ACC112 (cell line): ENCODE measurements around the gene HOTAIR.

ENCODE experiments used
- H2AFZ ChIP-seq: fragments of 200-600 bp; sonication (generic); one replicate; pipeline ENCODE4 v1.6.0; 2017; ENCODE audit warnings: antibody characterized with exemption, low read length; ENCODE audit not compliant: unreplicated experiment
- H3K27ac ChIP-seq: fragments of 200-600 bp; sonication (generic); 2 replicates; pipeline ENCODE4 v1.5.1; 2014; ENCODE audit warnings: low read depth, mild to moderate bottlenecking, antibody characterized with exemption, low read length, moderate library complexity
- H3K27me3 ChIP-seq: fragments of 200-600 bp; sonication (generic); 2 replicates; pipeline ENCODE4 v1.6.1; 2014; ENCODE audit warnings: mild to moderate bottlenecking, antibody characterized with exemption, low read length, moderate library complexity, mixed read lengths; ENCODE audit not compliant: insufficient read depth
- H3K36me3 ChIP-seq: fragments of 200-600 bp; sonication (generic); 2 replicates; pipeline ENCODE4 v1.6.1; 2016; ENCODE audit warnings: mild to moderate bottlenecking, antibody characterized with exemption, low read length, moderate library complexity, mixed read lengths; ENCODE audit not compliant: insufficient read depth
- H3K4me1 ChIP-seq: fragments of 200-600 bp; sonication (generic); one replicate; pipeline ENCODE4 v1.6.1; 2016; ENCODE audit warnings: low read length, mixed read lengths; ENCODE audit not compliant: insufficient read depth, unreplicated experiment, control insufficient read depth
- H3K4me3 ChIP-seq: fragments of 200-600 bp; sonication (generic); 2 replicates; pipeline ENCODE4 v1.5.1; 2014; ENCODE audit warnings: mild to moderate bottlenecking, low read depth, low read length
- H3K79me2 ChIP-seq: fragments of 200-600 bp; sonication (generic); one replicate; pipeline ENCODE4 v1.6.0; 2016; ENCODE audit warnings: low read length; ENCODE audit not compliant: control insufficient read depth, unreplicated experiment, insufficient read depth

The HOTAIR gene

GRCh38 chr12:53975479-53976152, 862 bp upstream of the HOTAIR start:
- H3K4me3 ChIP-seq = peak overlapping the region; percentile 68
- H3K27ac ChIP-seq = no peak overlapping the region
- H3K79me2 ChIP-seq = no peaks in the 10 kb centered on the region
- no peak overlapping the region for H2AFZ ChIP-seq
- H3K27me3 ChIP-seq = peaks cover 94% of the 10 kb centered on the region
- no peaks in the 10 kb centered on the region for H3K36me3 ChIP-seq
- no peaks in the 10 kb centered on the region for H3K4me1 ChIP-seq

- Histone ChIP-seq H3K27ac (no peak overlapping the region), H3K4me3 (peak overlapping the region; percentile 68), H3K79me2 (no peaks in the 10 kb centered on the region), H2AFZ (no peak overlapping the region), H3K27me3 (peaks cover 96% of the 10 kb centered on the region), H3K4me1 (no peaks in the 10 kb centered on the region), H3K36me3 (no peaks in the 10 kb centered on the region)
These were observed 314 bp upstream of the HOTAIR start for GRCh38 chr12:53975064-53975471.

DNA sequence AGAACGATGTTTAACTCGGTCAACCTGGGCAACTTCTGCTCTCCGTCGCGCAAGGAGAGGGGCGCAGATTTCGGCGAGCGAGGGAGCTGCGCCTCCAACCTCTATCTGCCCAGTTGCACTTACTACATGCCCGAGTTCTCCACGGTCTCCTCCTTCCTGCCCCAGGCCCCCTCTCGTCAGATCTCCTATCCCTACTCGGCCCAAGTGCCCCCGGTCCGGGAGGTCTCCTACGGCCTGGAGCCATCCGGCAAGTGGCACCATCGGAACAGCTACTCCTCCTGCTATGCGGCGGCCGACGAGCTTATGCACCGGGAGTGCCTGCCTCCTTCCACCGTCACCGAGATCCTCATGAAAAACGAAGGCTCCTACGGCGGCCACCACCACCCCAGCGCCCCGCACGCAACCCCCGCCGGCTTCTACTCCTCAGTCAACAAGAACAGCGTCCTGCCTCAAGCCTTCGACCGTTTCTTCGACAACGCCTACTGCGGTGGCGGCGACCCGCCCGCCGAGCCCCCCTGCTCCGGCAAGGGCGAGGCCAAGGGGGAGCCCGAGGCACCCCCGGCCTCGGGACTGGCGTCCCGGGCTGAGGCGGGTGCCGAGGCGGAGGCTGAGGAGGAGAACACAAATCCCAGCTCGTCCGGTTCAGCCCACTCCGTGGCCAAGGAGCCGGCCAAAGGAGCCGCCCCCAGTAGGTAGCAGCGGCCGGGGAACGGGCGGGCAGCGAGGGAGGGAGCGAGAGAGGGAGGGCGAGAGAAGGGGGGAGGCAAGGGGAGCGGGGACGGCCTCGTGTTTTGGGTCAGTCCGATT, 1.3 kb downstream of the HOTAIR start:
- peaks cover 96% of the 10 kb centered on the region for H3K27me3 ChIP-seq
- H3K4me3 ChIP-seq = peak overlapping the region; percentile 68
- H2AFZ ChIP-seq = peak overlapping the region; percentile 3

DNA sequence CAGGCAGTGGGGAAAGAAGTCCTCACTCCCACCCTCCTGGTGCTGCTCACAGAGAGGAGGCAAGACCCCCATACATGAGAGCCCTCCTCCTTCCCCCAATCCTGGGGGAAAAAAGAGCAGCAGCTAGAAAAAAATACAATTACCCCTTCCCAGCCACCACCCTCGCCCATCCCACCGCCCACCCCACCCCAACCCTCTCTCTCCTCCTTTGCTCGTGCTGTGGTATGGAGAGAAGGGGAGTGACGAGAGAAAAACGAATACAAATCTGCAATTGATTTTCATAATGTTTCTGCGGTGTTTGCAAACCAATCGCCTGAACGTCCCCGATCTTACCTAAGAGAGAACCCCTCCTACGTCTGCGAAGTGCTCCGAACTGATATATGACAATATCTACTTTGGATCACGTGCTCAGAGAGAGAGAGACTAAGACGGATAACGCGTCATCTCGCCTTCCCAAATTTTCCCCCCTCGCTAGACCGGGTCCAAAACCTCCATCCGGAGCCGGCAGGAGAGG, 2.0 kb downstream of the HOTAIR start, which contains the start of gene HOXC11:
Gene HOXC11, plus strand, starts transcription at position 405 of the 514 bp plus-strand sequence. CDS start 116 bp downstream, outside the sequence.
- H3K27me3 ChIP-seq = peaks cover 97% of the 10 kb centered on the region
- no peaks in the 10 kb centered on the region for H3K79me2 ChIP-seq
- H3K27ac ChIP-seq = no peak within 1 kb of the TSS
- H3K4me3 ChIP-seq = peak within 1 kb of the TSS; percentile 68
- H3K36me3 ChIP-seq = no peaks in the 10 kb centered on the region
- no peaks in the 10 kb centered on the region for H3K4me1 ChIP-seq
- H2AFZ ChIP-seq = peak within 1 kb of the TSS; percentile 3

More for the DNA sequence above, 1.3 kb downstream of the HOTAIR start:
- H3K4me1 ChIP-seq = no peaks in the 10 kb centered on the region
- H3K27ac ChIP-seq = no peak overlapping the region
- H3K36me3 ChIP-seq = no peaks in the 10 kb centered on the region
- no peaks in the 10 kb centered on the region for H3K79me2 ChIP-seq

- H3K27me3 ChIP-seq = peaks cover 97% of the 10 kb centered on the region
- no peak overlapping the region for H3K4me3 ChIP-seq
- no peaks in the 10 kb centered on the region for H3K4me1 ChIP-seq
- no peak overlapping the region for H2AFZ ChIP-seq
- H3K79me2 ChIP-seq = no peaks in the 10 kb centered on the region
- no peaks in the 10 kb centered on the region for H3K36me3 ChIP-seq
- no peak overlapping the region for H3K27ac ChIP-seq
These were observed 2.5 kb downstream of the HOTAIR start for GRCh38 chr12:53972152-53972702.

DNA sequence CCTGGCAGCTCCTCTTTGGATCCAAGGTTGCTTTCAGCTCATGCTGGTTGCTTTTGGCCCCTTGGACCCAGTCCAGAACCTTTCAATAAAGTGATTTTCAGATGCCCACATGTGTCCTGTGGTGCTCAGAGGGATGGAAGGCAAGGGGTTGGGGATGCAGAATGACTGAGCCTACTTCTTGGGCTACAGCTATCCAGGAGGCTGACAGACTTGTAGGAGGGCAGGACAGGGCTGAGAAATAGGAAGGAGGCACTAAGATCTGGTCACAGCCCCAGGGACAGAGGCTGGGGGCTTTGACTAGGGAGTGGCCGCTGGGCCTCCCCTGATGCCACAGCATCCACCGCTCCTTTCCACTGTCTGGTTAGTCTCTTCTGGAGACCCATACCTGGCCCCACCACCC, 3.1 kb downstream of the HOTAIR start:
- Histone ChIP-seq H3K27ac (no peak overlapping the region), H3K36me3 (no peaks in the 10 kb centered on the region), H3K4me1 (no peaks in the 10 kb centered on the region), H3K4me3 (no peak overlapping the region), H3K27me3 (peaks cover 97% of the 10 kb centered on the region), H3K79me2 (no peaks in the 10 kb centered on the region), H2AFZ (no peak overlapping the region)

- Histone ChIP-seq H3K27ac (no peak overlapping the region), H3K27me3 (peaks cover 97% of the 10 kb centered on the region), H3K79me2 (no peaks in the 10 kb centered on the region), H3K4me3 (no peak overlapping the region), H2AFZ (no peak overlapping the region), H3K4me1 (peaks cover 3% of the 10 kb centered on the region), H3K36me3 (no peaks in the 10 kb centered on the region)
These were observed 3.6 kb downstream of the HOTAIR start for GRCh38 chr12:53971129-53971528.

GRCh38 chr12:53970451-53970850, 4.3 kb downstream of the HOTAIR start:
- Histone ChIP-seq H3K4me1 (peaks cover 3% of the 10 kb centered on the region), H3K4me3 (no peak overlapping the region), H2AFZ (no peak overlapping the region), H3K36me3 (no peaks in the 10 kb centered on the region), H3K27me3 (peaks cover 97% of the 10 kb centered on the region), H3K27ac (no peak overlapping the region), H3K79me2 (no peaks in the 10 kb centered on the region)

- Histone ChIP-seq H3K27me3 (peaks cover 98% of the 10 kb centered on the region), H3K27ac (no peak overlapping the region), H3K4me3 (no peak overlapping the region), H3K36me3 (no peaks in the 10 kb centered on the region), H2AFZ (no peak overlapping the region), H3K4me1 (peaks cover 3% of the 10 kb centered on the region), H3K79me2 (no peaks in the 10 kb centered on the region)
These were observed 5.0 kb downstream of the HOTAIR start for GRCh38 chr12:53969588-53970259.
